ENCODE results near the gene MTMR4.
"Not testable (repeated sequence)": the region's sequence is repeated elsewhere in the genome, so short reads cannot be mapped to it uniquely, and the experiment has no call there.

MTMR4 gene

DNA sequence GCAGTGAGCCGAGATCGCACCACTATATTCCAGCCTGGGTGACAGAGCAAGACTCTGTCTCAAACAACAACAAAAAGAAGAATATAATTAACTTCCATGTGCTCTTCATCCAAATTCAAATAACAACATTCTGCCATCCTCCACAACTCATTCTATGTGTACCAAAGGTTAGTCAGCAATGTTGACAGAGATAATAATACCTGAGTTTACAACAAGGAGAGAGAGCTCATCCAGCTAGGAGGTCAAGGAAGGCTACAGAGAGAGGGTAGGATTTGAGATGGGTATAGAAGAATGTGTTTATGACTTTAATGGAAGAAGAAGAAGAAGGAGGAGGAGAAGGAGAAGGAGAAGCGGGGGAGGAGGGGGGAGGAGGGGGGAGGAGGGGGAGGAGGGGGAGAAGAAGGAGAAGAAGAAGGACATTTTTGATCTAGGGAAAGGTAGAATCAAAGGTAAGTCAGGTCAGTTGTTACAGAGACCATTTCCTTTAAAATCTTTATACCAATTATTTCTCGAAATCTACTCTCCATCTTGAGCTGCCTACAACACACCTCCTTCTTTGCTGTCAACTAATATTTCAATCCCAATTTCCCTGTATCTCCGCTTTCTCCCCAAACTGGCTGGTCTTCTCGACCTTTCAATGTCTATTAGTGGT, 16.1 kb downstream of the MTMR4 start:
- peaks cover 29 to 80% of the 10 kb centered on the region in 2 donors for H3K36me3 ChIP-seq (ENCODE audit: control insufficient read depth in 1 of 2, insufficient read depth in 2 of 2, low read length in 2 of 2)
- no peak overlapping the region for H3K4me3 ChIP-seq (ENCODE audit: low read depth in 1 of 2, low read length in 2 of 2)

DNA sequence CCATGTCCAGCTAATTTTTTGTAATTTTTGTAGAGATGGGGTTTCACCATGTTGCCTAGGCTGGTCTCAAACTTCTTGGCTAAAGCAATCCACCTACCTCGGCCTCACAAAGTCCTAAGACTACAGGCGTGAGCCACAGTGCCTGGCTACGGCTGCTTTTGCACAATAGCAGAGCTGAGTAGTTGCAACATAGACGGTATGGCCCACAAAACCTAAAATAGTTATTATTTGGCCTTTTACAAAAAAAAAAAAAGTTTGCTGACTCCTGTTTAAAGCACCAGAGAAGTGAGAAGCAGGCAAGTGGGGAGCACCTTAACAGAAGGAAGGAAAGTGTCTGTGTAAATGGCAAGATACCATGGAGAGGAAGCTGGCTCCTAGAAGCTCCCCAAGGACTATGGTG, 20.9 kb downstream of the MTMR4 start:
- H3K36me3 ChIP-seq (ENCODE audit: control insufficient read depth in 1 of 2, insufficient read depth in 2 of 2, low read length in 2 of 2), result peaks cover 54 to 94% of the 10 kb centered on the region in 2 donors
- H3K27ac ChIP-seq (ENCODE audit: low read depth, low read length), result no peak overlapping the region
- no peaks in the 10 kb centered on the region for H3K4me1 ChIP-seq (ENCODE audit: control insufficient read depth in 1 of 2, insufficient read depth in 2 of 2, low read length in 2 of 2)
- H3K4me3 ChIP-seq (ENCODE audit: low read depth in 1 of 2, low read length in 2 of 2), result no peak overlapping the region
- no peaks in the 10 kb centered on the region for H3K27me3 ChIP-seq (ENCODE audit: control insufficient read depth in 1 of 2, insufficient read depth in 2 of 2, low read length in 2 of 2)
- H3K9me3 ChIP-seq (ENCODE audit: control insufficient read depth in 1 of 2, low read length in 2 of 2), result no peaks in the 10 kb centered on the region
- no peak overlapping the region for H3K9ac ChIP-seq (ENCODE audit: low read depth in 1 of 2, low read length in 2 of 2)

More for the DNA sequence above, 16.1 kb downstream of the MTMR4 start:
- Histone ChIP-seq H3K27me3 (ENCODE audit: control insufficient read depth in 1 of 2, insufficient read depth in 2 of 2, low read length in 2 of 2) (no peaks in the 10 kb centered on the region), H3K27ac (ENCODE audit: low read depth, low read length) (no peak overlapping the region), H3K4me1 (ENCODE audit: control insufficient read depth in 1 of 2, insufficient read depth in 2 of 2, low read length in 2 of 2) (no peaks in the 10 kb centered on the region), H3K9me3 (ENCODE audit: control insufficient read depth in 1 of 2, low read length in 2 of 2) (no peaks in the 10 kb centered on the region), H3K9ac (ENCODE audit: low read depth in 1 of 2, low read length in 2 of 2) (no peak overlapping the region)

DNA sequence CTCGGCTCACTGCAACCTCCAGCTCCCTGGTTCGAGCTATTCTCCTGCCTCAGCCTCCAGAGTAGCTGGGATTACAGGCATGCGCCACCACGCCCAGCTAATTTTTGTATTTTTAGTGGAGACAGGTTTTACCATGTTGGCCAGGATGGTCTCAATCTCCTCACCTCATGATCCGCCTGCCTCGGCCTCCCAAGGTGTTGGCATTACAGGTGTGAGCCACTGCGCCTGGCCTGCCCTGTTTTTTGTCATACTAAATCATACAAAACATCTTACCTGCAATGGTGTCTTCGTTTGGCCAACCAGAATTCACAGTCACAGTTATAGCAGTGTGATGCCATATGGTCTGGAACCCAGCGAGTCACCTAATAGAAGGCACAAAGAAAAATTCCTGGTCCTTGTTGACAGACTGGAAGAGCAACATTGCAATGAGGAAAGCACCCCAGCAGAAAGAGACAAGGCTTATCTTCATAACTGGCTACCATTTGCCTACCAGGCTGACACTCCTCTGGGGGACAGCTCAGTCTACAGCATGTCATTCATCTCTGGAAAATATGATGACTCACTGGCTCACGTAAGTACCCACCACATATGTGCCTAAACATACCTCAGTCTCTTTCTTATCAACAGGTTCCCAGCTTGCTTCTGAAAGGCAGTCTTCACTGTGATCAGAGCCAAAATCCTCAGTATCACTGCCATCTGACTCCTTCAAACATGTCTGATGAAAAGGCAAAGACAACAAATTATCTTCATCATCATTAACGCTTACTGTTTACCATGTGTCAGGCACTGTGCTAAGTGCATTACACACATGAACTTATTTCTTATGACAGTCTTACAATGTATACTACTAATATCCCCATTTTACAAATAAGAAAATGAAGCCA, 22.0 kb downstream of the MTMR4 start:
- Histone ChIP-seq H3K4me1 (ENCODE audit: control insufficient read depth in 1 of 2, insufficient read depth in 2 of 2, low read length in 2 of 2) (no peaks in the 10 kb centered on the region), H3K27ac (ENCODE audit: low read depth, low read length) (no peak overlapping the region), H3K9ac (ENCODE audit: low read depth in 1 of 2, low read length in 2 of 2) (no peak overlapping the region), H3K36me3 (ENCODE audit: control insufficient read depth in 1 of 2, insufficient read depth in 2 of 2, low read length in 2 of 2) (peaks cover 53 to 86% of the 10 kb centered on the region in 2 donors), H3K27me3 (ENCODE audit: control insufficient read depth in 1 of 2, insufficient read depth in 2 of 2, low read length in 2 of 2) (no peaks in the 10 kb centered on the region), H3K9me3 (ENCODE audit: control insufficient read depth in 1 of 2, low read length in 2 of 2) (no peaks in the 10 kb centered on the region), H3K4me3 (ENCODE audit: low read depth in 1 of 2, low read length in 2 of 2) (no peak overlapping the region)

DNA sequence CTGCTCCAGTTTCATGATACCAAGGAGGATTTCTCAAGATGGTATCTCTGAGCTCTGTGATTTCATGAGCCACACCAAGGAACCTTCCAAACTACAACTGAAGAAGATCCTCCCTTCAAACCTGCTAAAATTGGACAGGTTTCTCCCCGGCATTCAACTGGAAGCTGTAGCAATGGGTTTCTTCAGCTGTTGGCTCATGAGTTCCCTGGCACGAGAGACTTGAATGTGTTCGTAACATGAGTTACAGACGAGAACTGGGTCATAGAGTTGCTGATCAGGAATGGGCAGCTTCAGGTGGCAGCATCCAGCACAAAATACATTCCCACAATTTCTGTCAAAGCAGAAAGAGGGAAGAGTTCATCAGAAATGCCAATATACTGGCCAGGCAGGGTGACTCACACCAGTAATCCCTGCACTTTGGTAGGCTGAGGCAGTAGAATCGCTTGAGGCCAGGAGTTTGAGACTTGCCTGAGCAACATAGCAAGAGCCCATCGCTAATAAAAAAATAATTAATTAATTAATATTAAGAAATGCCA, 22.9 kb downstream of the MTMR4 start:
- Histone ChIP-seq H3K27ac (ENCODE audit: low read depth, low read length) (no peak overlapping the region), H3K4me3 (ENCODE audit: low read depth in 1 of 2, low read length in 2 of 2) (no peak overlapping the region), H3K27me3 (ENCODE audit: control insufficient read depth in 1 of 2, insufficient read depth in 2 of 2, low read length in 2 of 2) (no peaks in the 10 kb centered on the region), H3K36me3 (ENCODE audit: control insufficient read depth in 1 of 2, insufficient read depth in 2 of 2, low read length in 2 of 2) (peaks cover 49 to 77% of the 10 kb centered on the region in 2 donors), H3K9me3 (ENCODE audit: control insufficient read depth in 1 of 2, low read length in 2 of 2) (no peaks in the 10 kb centered on the region), H3K4me1 (ENCODE audit: control insufficient read depth in 1 of 2, insufficient read depth in 2 of 2, low read length in 2 of 2) (no peaks in the 10 kb centered on the region), H3K9ac (ENCODE audit: low read depth in 1 of 2, low read length in 2 of 2) (no peak overlapping the region)

DNA sequence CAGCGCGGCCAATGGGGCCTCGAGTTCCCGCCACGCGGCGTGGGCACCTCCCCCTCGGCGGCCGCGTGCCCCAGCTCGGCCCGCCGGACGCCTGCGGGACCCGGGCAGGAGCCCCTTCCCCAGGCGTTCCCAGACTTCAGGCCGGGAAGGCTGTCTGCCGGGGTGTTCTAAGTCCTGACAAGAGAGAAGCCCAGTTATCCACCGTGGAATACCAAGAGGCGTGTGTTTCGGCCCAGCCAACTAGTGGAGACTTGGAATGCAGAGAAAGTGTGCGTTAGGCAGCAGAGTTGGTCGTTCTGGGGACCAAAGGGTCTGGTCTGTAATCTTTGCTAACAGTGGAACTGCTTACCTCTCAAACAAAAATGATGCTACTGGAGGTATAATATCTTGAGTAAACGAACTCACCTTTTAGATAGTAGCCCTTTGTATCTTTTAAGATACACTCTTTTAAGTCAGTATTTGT, 26.0 kb downstream of the MTMR4 start:
- H3K27me3 ChIP-seq (ENCODE audit: control insufficient read depth in 1 of 2, insufficient read depth in 2 of 2, low read length in 2 of 2), result no peaks in the 10 kb centered on the region
- no peaks in the 10 kb centered on the region for H3K4me1 ChIP-seq (ENCODE audit: control insufficient read depth in 1 of 2, insufficient read depth in 2 of 2, low read length in 2 of 2)
- no peak overlapping the region for H3K4me3 ChIP-seq (ENCODE audit: low read depth in 1 of 2, low read length in 2 of 2)
- H3K9me3 ChIP-seq (ENCODE audit: control insufficient read depth in 1 of 2, low read length in 2 of 2), result no peaks in the 10 kb centered on the region
- no peak overlapping the region for H3K27ac ChIP-seq (ENCODE audit: low read depth, low read length)
- no peak overlapping the region for H3K9ac ChIP-seq (ENCODE audit: low read depth in 1 of 2, low read length in 2 of 2)
- H3K36me3 ChIP-seq (ENCODE audit: control insufficient read depth in 1 of 2, insufficient read depth in 2 of 2, low read length in 2 of 2), result peaks cover 25 to 47% of the 10 kb centered on the region in 2 donors

DNA sequence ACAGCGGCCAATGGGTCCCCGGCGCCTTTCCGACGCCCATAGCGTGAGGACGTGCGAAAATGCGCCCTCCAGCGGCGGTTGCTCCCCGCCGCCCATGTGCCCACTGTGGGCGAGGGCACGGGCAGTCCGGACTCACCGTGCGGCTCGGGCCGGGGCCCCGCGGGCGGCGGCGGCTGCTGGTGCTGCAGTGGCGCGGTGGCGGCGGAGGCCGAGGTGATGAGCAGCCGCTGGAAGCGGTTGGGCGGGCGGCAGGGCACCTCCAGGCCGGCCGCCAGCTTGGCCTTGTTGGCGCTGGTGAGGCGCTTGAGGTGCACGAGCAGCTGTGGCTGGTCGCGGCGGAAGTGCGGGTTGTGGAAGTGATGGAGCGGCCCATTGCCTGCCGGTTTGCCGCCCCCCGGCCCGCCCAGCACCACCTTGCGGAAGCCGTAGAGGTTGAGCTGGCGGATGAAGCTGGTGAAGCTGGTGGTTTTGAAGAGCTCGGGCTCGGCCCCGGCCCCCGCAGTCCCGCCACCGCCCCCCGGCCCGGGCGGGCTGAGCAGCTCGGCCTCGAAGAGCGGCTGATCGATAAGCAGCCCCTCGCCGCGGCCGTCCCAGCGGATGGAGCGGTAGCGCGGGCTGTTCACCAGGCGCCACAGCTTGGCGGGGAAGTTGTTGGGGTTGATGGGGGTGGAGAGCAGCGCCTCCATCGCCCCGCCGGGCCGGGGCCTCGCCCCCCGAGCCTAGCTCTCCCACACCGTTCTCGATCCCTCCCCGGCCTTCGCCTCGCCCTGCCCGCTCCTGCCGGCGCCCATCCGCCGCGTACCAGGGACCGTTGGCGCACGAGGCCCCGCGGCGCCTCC, 26.6 kb downstream of the MTMR4 start, which contains the start of gene HSF5:
Gene HSF5 (minus strand): TSS at position 820 of the 839 bp plus-strand sequence. CDS start 134 bp downstream, at position 686.
- H3K36me3 ChIP-seq (ENCODE audit: control insufficient read depth in 1 of 2, insufficient read depth in 2 of 2, low read length in 2 of 2), result peaks cover 20 to 41% of the 10 kb centered on the region in 2 donors
- no peaks in the 10 kb centered on the region for H3K4me1 ChIP-seq (ENCODE audit: control insufficient read depth in 1 of 2, insufficient read depth in 2 of 2, low read length in 2 of 2)
- H3K4me3 ChIP-seq (ENCODE audit: low read depth in 1 of 2, low read length in 2 of 2), result no peak within 1 kb of the TSS
- no peaks in the 10 kb centered on the region for H3K27me3 ChIP-seq (ENCODE audit: control insufficient read depth in 1 of 2, insufficient read depth in 2 of 2, low read length in 2 of 2)
- H3K9ac ChIP-seq (ENCODE audit: low read depth in 1 of 2, low read length in 2 of 2), result no peak within 1 kb of the TSS
- no peak within 1 kb of the TSS for H3K27ac ChIP-seq (ENCODE audit: low read depth, low read length)
- no peaks in the 10 kb centered on the region for H3K9me3 ChIP-seq (ENCODE audit: control insufficient read depth in 1 of 2, low read length in 2 of 2)

DNA sequence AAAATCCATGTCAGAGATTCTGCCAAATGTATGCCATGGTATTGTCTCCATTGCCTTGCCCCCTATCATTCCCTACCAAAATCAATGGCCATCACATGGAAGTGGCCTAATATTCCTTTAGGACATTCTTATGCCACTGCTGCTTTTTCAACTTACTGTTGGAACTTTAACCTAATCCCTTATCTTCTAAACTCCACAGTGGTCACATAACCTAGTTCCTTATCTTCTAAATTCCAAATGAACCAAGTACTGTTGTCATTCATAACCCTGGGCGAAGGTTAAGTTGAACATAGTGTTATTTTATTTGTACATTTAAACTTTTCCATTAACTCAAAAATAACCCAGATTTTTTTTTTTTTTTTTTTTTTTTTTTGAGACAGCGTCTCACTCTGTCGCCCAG, 29.8 kb downstream of the MTMR4 start:
- Histone ChIP-seq H3K4me1 (ENCODE audit: control insufficient read depth in 1 of 2, insufficient read depth in 2 of 2, low read length in 2 of 2) (no peaks in the 10 kb centered on the region), H3K4me3 (ENCODE audit: low read depth in 1 of 2, low read length in 2 of 2) (no peak overlapping the region), H3K9me3 (ENCODE audit: control insufficient read depth in 1 of 2, low read length in 2 of 2) (no peaks in the 10 kb centered on the region), H3K9ac (ENCODE audit: low read depth in 1 of 2, low read length in 2 of 2) (no peak overlapping the region), H3K27me3 (ENCODE audit: control insufficient read depth in 1 of 2, insufficient read depth in 2 of 2, low read length in 2 of 2) (no peaks in the 10 kb centered on the region), H3K36me3 (ENCODE audit: control insufficient read depth in 1 of 2, insufficient read depth in 2 of 2, low read length in 2 of 2) (peaks cover 0 to 12% of the 10 kb centered on the region in 2 donors), H3K27ac (ENCODE audit: low read depth, low read length) (no peak overlapping the region)

DNA sequence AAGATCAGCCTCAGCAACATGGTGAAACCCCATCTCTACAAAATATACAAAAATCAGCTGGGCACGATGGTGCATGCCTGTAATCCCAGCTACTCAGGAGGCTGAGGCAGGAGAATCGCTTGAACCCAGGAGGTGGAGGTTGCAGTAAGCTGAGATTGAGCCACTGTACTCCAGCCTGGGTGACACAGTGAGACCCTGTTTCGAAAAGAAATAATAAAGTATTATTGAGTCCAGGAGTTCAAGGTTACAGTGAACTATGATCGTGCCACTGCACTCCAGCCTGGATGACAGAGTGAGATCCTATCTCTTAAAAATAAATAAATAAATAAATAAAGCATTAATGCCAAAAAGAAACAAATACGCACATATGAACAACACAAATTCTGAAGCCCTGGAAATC, 32.6 kb downstream of the MTMR4 start:
- H3K36me3 ChIP-seq (ENCODE audit: control insufficient read depth in 1 of 2, insufficient read depth in 2 of 2, low read length in 2 of 2); H3K4me3 ChIP-seq (ENCODE audit: low read depth in 1 of 2, low read length in 2 of 2); H3K27me3 ChIP-seq (ENCODE audit: control insufficient read depth in 1 of 2, insufficient read depth in 2 of 2, low read length in 2 of 2); H3K9me3 ChIP-seq (ENCODE audit: control insufficient read depth in 1 of 2, low read length in 2 of 2); H3K27ac ChIP-seq (ENCODE audit: low read depth, low read length); H3K4me1 ChIP-seq (ENCODE audit: control insufficient read depth in 1 of 2, insufficient read depth in 2 of 2, low read length in 2 of 2); H3K9ac ChIP-seq (ENCODE audit: low read depth in 1 of 2, low read length in 2 of 2): not testable (repeated sequence)

DNA sequence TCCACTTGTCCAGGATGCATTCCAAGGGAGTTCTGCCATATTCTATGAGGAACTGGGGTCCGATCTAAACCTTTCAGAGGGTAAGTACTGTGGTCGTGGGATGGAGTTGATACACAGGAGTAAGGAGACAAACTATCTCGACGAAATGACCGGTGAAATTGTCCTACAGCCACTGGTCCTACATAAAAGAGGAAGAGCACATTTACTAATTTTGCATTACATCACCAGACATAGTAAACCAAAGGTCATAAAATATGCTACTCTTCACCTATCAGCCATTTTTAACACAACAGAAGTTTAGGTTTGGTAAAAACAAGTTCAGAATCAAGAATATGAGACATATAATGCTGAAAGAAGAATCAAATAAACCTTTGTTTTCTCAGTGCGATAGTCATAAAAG, 34.3 kb downstream of the MTMR4 start:
- Histone ChIP-seq H3K9me3 (ENCODE audit: control insufficient read depth in 1 of 2, low read length in 2 of 2) (no peaks in the 10 kb centered on the region), H3K4me3 (ENCODE audit: low read depth in 1 of 2, low read length in 2 of 2) (no peak overlapping the region), H3K27ac (ENCODE audit: low read depth, low read length) (no peak overlapping the region), H3K9ac (ENCODE audit: low read depth in 1 of 2, low read length in 2 of 2) (no peak overlapping the region), H3K36me3 (ENCODE audit: control insufficient read depth in 1 of 2, insufficient read depth in 2 of 2, low read length in 2 of 2) (no peaks in the 10 kb centered on the region), H3K27me3 (ENCODE audit: control insufficient read depth in 1 of 2, insufficient read depth in 2 of 2, low read length in 2 of 2) (no peaks in the 10 kb centered on the region), H3K4me1 (ENCODE audit: control insufficient read depth in 1 of 2, insufficient read depth in 2 of 2, low read length in 2 of 2) (no peaks in the 10 kb centered on the region)
